Stimulated activated CD8-positive, alpha-beta memory T cell treated with anti-CD3 and anti-CD28 coated beads, Interleukin-7, amount 100 ng/mL, for 1 hour (primary cell): ENCODE measurements around the gene PHACTR1.

ENCODE experiments used
- DNase-seq, 2 donors: peaks; one replicate each; pipeline ENCODE4 v3.0.0-alpha.2; 2020; ENCODE audit warnings: low read depth in 2 of 2

Gene PHACTR1

GRCh38 chr6:13026557-13026956 is 310.0 kb downstream of the PHACTR1 start:
- DNase-seq = no peak

GRCh38 chr6:13027207-13027606 is 310.6 kb downstream of the PHACTR1 start:
- no peak for DNase-seq

- no peak for DNase-seq
Measured at GRCh38 chr6:13030396-13030795, 313.8 kb downstream of the PHACTR1 start.

- DNase-seq = no peak
Measured at GRCh38 chr6:13032566-13032965, 316.0 kb downstream of the PHACTR1 start.

- DNase-seq = no peak
Measured at GRCh38 chr6:13033145-13033544, 316.6 kb downstream of the PHACTR1 start.

- DNase-seq = no peak
Measured at GRCh38 chr6:13034316-13034715, 317.7 kb downstream of the PHACTR1 start.

GRCh38 chr6:13035606-13036005 is 319.0 kb downstream of the PHACTR1 start:
- DNase-seq = no peak

GRCh38 chr6:13038315-13038714 is 321.7 kb downstream of the PHACTR1 start:
- no peak for DNase-seq

GRCh38 chr6:13038741-13039190 is 322.2 kb downstream of the PHACTR1 start:
- no peak for DNase-seq

GRCh38 chr6:13044390-13044789 is 327.8 kb downstream of the PHACTR1 start:
- DNase-seq = no peak

GRCh38 chr6:13044896-13045295 is 328.3 kb downstream of the PHACTR1 start:
- no peak for DNase-seq

- DNase-seq = no peak
Measured at GRCh38 chr6:13045676-13046075, 329.1 kb downstream of the PHACTR1 start.

GRCh38 chr6:13046084-13046483 is 329.5 kb downstream of the PHACTR1 start:
- no peak for DNase-seq

GRCh38 chr6:13048113-13048512 is 331.5 kb downstream of the PHACTR1 start:
- no peak for DNase-seq

GRCh38 chr6:13049666-13050254 is 333.2 kb downstream of the PHACTR1 start:
- DNase-seq = no peak

- no peak for DNase-seq
Measured at GRCh38 chr6:13053006-13053461, 336.5 kb downstream of the PHACTR1 start.

GRCh38 chr6:13058051-13058450 is 341.5 kb downstream of the PHACTR1 start:
- no peak for DNase-seq

- no peak for DNase-seq
Measured at GRCh38 chr6:13059026-13059425, 342.5 kb downstream of the PHACTR1 start.

GRCh38 chr6:13063300-13063918 is 346.8 kb downstream of the PHACTR1 start:
- no peak for DNase-seq

- no peak for DNase-seq
Measured at GRCh38 chr6:13065581-13065980, 349.0 kb downstream of the PHACTR1 start.

GRCh38 chr6:13066050-13066449 is 349.5 kb downstream of the PHACTR1 start:
- no peak for DNase-seq

GRCh38 chr6:13066820-13067219 is 350.3 kb downstream of the PHACTR1 start:
- no peak for DNase-seq

- no peak for DNase-seq
Measured at GRCh38 chr6:13068586-13069210, 352.1 kb downstream of the PHACTR1 start.
